ENCODE data around the gene ECD. TPM values are rescaled to one million over a fixed set of nuclear protein-coding genes. Genes with fewer than 3 reads are reported as not detected.
"Not testable (repeated sequence)": the region's sequence is repeated elsewhere in the genome, so short reads cannot be mapped to it uniquely, and the experiment has no call there.

ECD gene
- total RNA-seq, 4 donors from 2014 or later = 17.4 to 25.3 (median 24.0) TPM

- 71 to 75% methylated on average over 1 of the region's 1 CpG for WGBS, 2 donors
- H3K4me1 ChIP-seq = peaks cover 0 to 14% (median 10%) of the 10 kb centered on the region in 3 donors
- no peaks in the 10 kb centered on the region for H3K27me3 ChIP-seq
- intact Hi-C loops (cut with DNase I) = loop anchor here (10.0 kb wide), 1 partner anchor 45 kb away; the partner anchor contains the start of genes ECD and FAM149B1
- H3K36me3 ChIP-seq = peaks cover 0 to 47% (median 0%) of the 10 kb centered on the region in 3 donors
- no peaks in the 10 kb centered on the region for H3K9me3 ChIP-seq
- no peak overlapping the region for H3K27ac ChIP-seq
- no peak overlapping the region for H3K4me3 ChIP-seq
- DNase-seq = no peak
- TF ChIP-seq POLR2A (IDR thresholded peaks at IDR 0.05) = no peak
- no peak for TF ChIP-seq CTCF (IDR thresholded peaks at IDR 0.05)
These were observed 48.4 kb downstream of the ECD start for GRCh38 chr10:73119457-73119856.

- H3K4me3 ChIP-seq = no peak overlapping the region
- no peaks in the 10 kb centered on the region for H3K9me3 ChIP-seq
- no peak for DNase-seq
- TF ChIP-seq POLR2A (IDR thresholded peaks at IDR 0.05) (no peak), CTCF (IDR thresholded peaks at IDR 0.05) (no peak)
- peaks cover 0 to 23% (median 10%) of the 10 kb centered on the region in 3 donors for H3K4me1 ChIP-seq
- intact Hi-C loops (cut with DNase I) = loop anchor here (10.0 kb wide), 1 partner anchor 47 kb away; the partner anchor contains the start of genes ECD and FAM149B1
- peaks cover 0 to 34% (median 0%) of the 10 kb centered on the region in 3 donors for H3K36me3 ChIP-seq
- 28 to 41% methylated on average over 4 to 5 of the region's 5 CpGs for WGBS, 2 donors
- H3K27ac ChIP-seq = peak overlapping the region in 2 of 4 donors; percentile 45 to 55
- no peaks in the 10 kb centered on the region for H3K27me3 ChIP-seq
These were observed 49.6 kb downstream of the ECD start for GRCh38 chr10:73117976-73118743.

GRCh38 chr10:73116017-73116416 is 51.8 kb downstream of the ECD start:
- WGBS, 2 donors = 91 to 100% methylated on average over 1 of the region's 1 CpG
- Histone ChIP-seq H3K27me3 (no peaks in the 10 kb centered on the region), H3K27ac (no peak overlapping the region), H3K4me1 (peaks cover 0 to 26% (median 10%) of the 10 kb centered on the region in 3 donors), H3K36me3 (peaks cover 0 to 20% (median 0%) of the 10 kb centered on the region in 3 donors), H3K9me3 (no peaks in the 10 kb centered on the region), H3K4me3 (no peak overlapping the region)
- TF ChIP-seq CTCF (IDR thresholded peaks at IDR 0.05) = no peak
- intact Hi-C loops (cut with DNase I) = loop anchor here (10.0 kb wide), 1 partner anchor 49 kb away; the partner anchor contains the start of genes ECD and FAM149B1
- DNase-seq = no peak

GRCh38 chr10:73113551-73113950 is 54.3 kb downstream of the ECD start:
- WGBS, 2 donors = 26 to 50% methylated on average over 1 of the region's 1 CpG
- Histone ChIP-seq H3K4me3 (no peak overlapping the region), H3K27ac (no peak overlapping the region), H3K27me3 (no peaks in the 10 kb centered on the region), H3K9me3 (no peaks in the 10 kb centered on the region), H3K4me1 (peaks cover 0 to 31% (median 8%) of the 10 kb centered on the region in 3 donors), H3K36me3 (peaks cover 0 to 18% (median 0%) of the 10 kb centered on the region in 3 donors)
- TF ChIP-seq POLR2A (IDR thresholded peaks at IDR 0.05) (no peak), CTCF (IDR thresholded peaks at IDR 0.05) (no peak)
- intact Hi-C loops (cut with DNase I) = loop anchor here (10.0 kb wide), 1 partner anchor 51 kb away; the partner anchor contains the start of genes ECD and FAM149B1
- DNase-seq = no peak

GRCh38 chr10:73112032-73112431 is 55.8 kb downstream of the ECD start:
- H3K27me3 ChIP-seq, H3K4me3 ChIP-seq, H3K9me3 ChIP-seq, DNase-seq: not testable (repeated sequence)
- peaks cover 0 to 18% (median 0%) of the 10 kb centered on the region in 3 donors for H3K4me1 ChIP-seq
- peaks cover 0 to 18% (median 0%) of the 10 kb centered on the region in 3 donors for H3K36me3 ChIP-seq
- intact Hi-C loops (cut with DNase I) = loop anchor here (10.0 kb wide), 1 partner anchor 53 kb away; the partner anchor contains the start of genes ECD and FAM149B1
- 96 to 97% methylated on average over 13 of the region's 13 CpGs for WGBS, 2 donors
- H3K27ac ChIP-seq = peak overlapping the region in 1 of 4 donors; percentile 91
